Measurements from ENCODE around the gene HES6.

Gene HES6

DNA sequence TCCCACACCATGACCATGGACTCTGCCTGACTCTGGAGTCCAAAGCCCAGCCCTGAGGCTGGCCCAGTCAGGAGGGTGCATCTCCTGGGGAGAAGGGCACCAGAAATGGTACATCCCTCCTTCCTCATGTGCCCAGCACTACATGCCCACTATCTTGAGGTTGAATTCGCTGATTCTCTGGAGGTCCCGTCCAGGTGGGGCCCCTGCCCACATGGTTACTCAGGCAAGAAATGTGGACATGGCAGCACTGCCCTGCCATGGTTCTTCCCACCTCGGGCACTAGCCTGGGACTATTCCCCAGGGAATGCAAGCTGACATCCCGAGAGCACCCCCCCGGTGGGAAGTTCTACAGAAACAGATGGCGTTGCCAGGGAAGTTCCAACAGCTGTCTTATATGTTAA, 15.3 kb upstream of the HES6 start:
- CTCF ChIA-PET, result interaction anchor here (0.6 to 1.4 kb wide), 3 partner anchors 8 to 38 kb away, joined by 4 read pairs; no protein-coding TSS in a partner anchor
- H3K27ac ChIP-seq, result peak overlapping the region; percentile 14; the same call in 1 of the 2 replicates

GRCh38 chr2:238254095-238254723, 14.4 kb upstream of the HES6 start:
- TF ChIP-seq, protein P1, sequence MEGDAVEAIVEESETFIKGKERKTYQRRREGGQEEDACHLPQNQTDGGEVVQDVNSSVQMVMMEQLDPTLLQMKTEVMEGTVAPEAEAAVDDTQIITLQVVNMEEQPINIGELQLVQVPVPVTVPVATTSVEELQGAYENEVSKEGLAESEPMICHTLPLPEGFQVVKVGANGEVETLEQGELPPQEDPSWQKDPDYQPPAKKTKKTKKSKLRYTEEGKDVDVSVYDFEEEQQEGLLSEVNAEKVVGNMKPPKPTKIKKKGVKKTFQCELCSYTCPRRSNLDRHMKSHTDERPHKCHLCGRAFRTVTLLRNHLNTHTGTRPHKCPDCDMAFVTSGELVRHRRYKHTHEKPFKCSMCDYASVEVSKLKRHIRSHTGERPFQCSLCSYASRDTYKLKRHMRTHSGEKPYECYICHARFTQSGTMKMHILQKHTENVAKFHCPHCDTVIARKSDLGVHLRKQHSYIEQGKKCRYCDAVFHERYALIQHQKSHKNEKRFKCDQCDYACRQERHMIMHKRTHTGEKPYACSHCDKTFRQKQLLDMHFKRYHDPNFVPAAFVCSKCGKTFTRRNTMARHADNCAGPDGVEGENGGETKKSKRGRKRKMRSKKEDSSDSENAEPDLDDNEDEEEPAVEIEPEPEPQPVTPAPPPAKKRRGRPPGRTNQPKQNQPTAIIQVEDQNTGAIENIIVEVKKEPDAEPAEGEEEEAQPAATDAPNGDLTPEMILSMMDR (conservative IDR thresholded peaks at IDR 0.05; ENCODE audit: low read depth), result no peak
- ChIA-PET POLR2A (ENCODE audit: low non-redundant PET) (no interaction called here), CTCF (interaction anchor here (0.6 to 1.4 kb wide), 4 partner anchors 9 to 398 kb away, joined by 3 to 4 read pairs (median 4); no protein-coding TSS in a partner anchor)
- peak overlapping the region; percentile 14; the same call in 1 of the 2 replicates for H3K27ac ChIP-seq
- no peak for DNase-seq (ENCODE audit: low spot score)

More for the DNA sequence above, 15.3 kb upstream of the HES6 start:
- DNase-seq (ENCODE audit: low spot score), result no peak
- TF ChIP-seq, protein P1 (conservative IDR thresholded peaks at IDR 0.05; ENCODE audit: low read depth), result no peak
- POLR2A ChIA-PET (ENCODE audit: low non-redundant PET), result no interaction called here

DNA sequence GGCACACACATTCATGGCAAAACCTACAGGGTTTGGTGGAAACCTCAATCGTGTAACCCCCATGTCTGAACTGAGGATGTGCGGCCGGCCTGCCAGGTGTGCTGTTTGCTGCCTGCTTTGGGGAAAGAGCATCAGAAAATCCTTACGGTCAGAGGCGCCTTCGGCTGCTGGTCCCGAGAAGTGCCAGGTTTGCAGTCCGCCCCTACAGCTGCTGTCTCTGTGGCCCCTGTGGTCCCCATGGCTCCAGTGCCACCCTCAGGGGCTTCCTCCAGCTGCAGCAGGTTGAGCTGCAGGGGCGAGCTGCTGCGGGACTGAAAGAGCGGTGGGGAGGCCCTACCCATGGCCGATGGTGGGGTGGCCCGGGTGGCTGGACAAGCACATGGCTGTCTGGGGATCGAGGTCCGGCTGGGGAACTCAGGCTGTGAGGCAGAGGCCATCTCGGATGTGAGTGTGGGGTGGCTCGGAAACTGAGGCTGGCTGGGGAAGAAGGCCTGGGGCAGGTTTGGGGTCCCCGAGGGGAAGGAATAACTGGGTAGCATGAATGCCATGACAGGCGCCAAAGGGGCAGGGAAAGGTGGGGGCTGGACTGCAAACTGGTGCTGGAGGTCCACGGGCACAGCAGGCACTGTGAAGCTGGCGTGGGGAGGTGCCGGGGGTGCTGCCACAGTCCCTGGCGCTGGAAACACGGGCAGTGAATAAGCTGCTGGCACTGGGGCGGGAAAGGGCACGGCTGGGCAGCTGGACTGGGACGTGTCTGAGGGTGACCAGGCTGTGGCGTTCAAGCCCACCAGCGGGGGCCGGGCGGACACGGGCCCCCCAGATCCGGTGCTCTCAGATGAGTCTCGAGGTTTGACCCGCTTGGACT, 13.2 kb upstream of the HES6 start:
- CTCF ChIA-PET, result interaction anchor here (0.6 to 0.7 kb wide), 2 partner anchors 98 to 396 kb away, joined by 3 read pairs; no protein-coding TSS in a partner anchor
- POLR2A ChIA-PET (ENCODE audit: low non-redundant PET), result no interaction called here
- TF ChIP-seq, protein P1 (conservative IDR thresholded peaks at IDR 0.05; ENCODE audit: low read depth), result no peak
- no peak for DNase-seq (ENCODE audit: low spot score)
- H3K27ac ChIP-seq, result no peak overlapping the region

DNA sequence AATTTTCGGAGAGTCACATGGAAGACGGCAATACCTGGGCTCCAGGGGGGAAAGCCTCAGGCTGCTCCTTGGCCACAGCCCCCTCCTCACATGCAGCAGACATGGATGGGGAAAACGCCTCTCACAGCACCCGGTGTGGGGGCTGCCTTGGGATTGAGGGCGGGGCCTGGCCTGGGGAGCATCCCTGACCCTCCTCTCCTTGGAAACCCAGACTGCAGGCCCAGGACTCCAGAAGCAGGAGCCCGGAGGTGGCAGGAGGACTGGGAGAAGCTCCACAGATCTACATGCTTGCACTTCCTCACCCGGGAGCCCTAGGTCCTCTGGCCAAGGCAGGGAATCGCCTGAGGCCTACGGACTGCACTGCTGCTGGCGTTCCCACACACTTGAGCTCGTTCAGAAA, 12.1 kb upstream of the HES6 start:
- ChIA-PET CTCF (no interaction called here), POLR2A (ENCODE audit: low non-redundant PET) (no interaction called here)
- DNase-seq (ENCODE audit: low spot score), result no peak
- no peak overlapping the region for H3K27ac ChIP-seq
- TF ChIP-seq, protein P1 (conservative IDR thresholded peaks at IDR 0.05; ENCODE audit: low read depth), result no peak

GRCh38 chr2:238251331-238251730, 11.5 kb upstream of the HES6 start:
- ChIA-PET POLR2A (ENCODE audit: low non-redundant PET) (no interaction called here), CTCF (no interaction called here)

GRCh38 chr2:238250896-238251295, 11.1 kb upstream of the HES6 start:
- no peak overlapping the region for H3K27ac ChIP-seq
- CTCF ChIA-PET, result no interaction called here
- TF ChIP-seq, protein P1 (conservative IDR thresholded peaks at IDR 0.05; ENCODE audit: low read depth), result no peak
- DNase-seq (ENCODE audit: low spot score), result no peak
- POLR2A ChIA-PET (ENCODE audit: low non-redundant PET), result no interaction called here

More at GRCh38 chr2:238251331-238251730, 11.5 kb upstream of the HES6 start:
- TF ChIP-seq, protein P1 (conservative IDR thresholded peaks at IDR 0.05; ENCODE audit: low read depth), result no peak
- H3K27ac ChIP-seq, result no peak overlapping the region
- no peak for DNase-seq (ENCODE audit: low spot score)
